OCI-LY1 (cell line): ENCODE data around the gene IDE.

Experiments
- H2AFZ ChIP-seq: fragments of 200-600 bp; sonication (generic), shearing (Covaris generic); 2 replicates; pipeline ENCODE4 v1.6.0; 2014; ENCODE audit warnings: antibody characterized with exemption, mild to moderate bottlenecking, low read length
- H3F3A ChIP-seq: fragments of 200-600 bp; sonication (generic), shearing (Covaris generic); 2 replicates; pipeline ENCODE4 v1.6.0; 2014; ENCODE audit warnings: mild to moderate bottlenecking, antibody characterized with exemption, low read length, moderate library complexity; ENCODE audit not compliant: insufficient read depth
- H3K27ac ChIP-seq: fragments of 200-600 bp; sonication (generic); 2 replicates; pipeline ENCODE4 v1.5.1; 2014; ENCODE audit warnings: low read length, mixed run types, mild to moderate bottlenecking, low read depth; ENCODE audit not compliant: poor library complexity, severe bottlenecking
- H3K27me3 ChIP-seq: fragments of 200-600 bp; sonication (generic); 2 replicates; pipeline ENCODE4 v1.6.0; 2014; ENCODE audit warnings: antibody characterized with exemption, mild to moderate bottlenecking, low read length, moderate library complexity; ENCODE audit not compliant: insufficient read depth
- H3K36me3 ChIP-seq: fragments of 200-600 bp; sonication (generic); 2 replicates; pipeline ENCODE4 v1.6.1; 2014; ENCODE audit warnings: mild to moderate bottlenecking, antibody characterized with exemption, low read length, moderate library complexity, mixed read lengths; ENCODE audit not compliant: insufficient read depth
- H3K4me1 ChIP-seq: fragments of 200-600 bp; sonication (generic); 2 replicates; pipeline ENCODE4 v1.5.1; 2014; ENCODE audit warnings: mild to moderate bottlenecking, low read length, moderate library complexity; ENCODE audit not compliant: insufficient read depth, severe bottlenecking
- H3K4me2 ChIP-seq: fragments of 200-600 bp; sonication (generic), shearing (Covaris generic); 2 replicates; pipeline ENCODE4 v1.6.1; 2014; ENCODE audit warnings: low read length
- H3K4me3 ChIP-seq: fragments of 200-600 bp; sonication (generic); 2 replicates; pipeline ENCODE4 v1.5.1; 2014; ENCODE audit warnings: low read length, low read depth, mild to moderate bottlenecking, mixed read lengths; ENCODE audit not compliant: poor library complexity, severe bottlenecking
- H3K79me2 ChIP-seq: fragments of 200-600 bp; shearing (Covaris generic); 2 replicates; pipeline ENCODE4 v1.6.1; 2016; ENCODE audit warnings: mixed run types, low read length, mixed read lengths; ENCODE audit not compliant: insufficient read depth
- H3K9ac ChIP-seq: fragments of 200-600 bp; sonication (generic), shearing (Covaris generic); 2 replicates; pipeline ENCODE4 v1.6.1; 2014; ENCODE audit warnings: mild to moderate bottlenecking, low read length, mixed read lengths
- H3K9me2 ChIP-seq: fragments of 200-600 bp; sonication (generic), shearing (Covaris generic); 2 replicates; pipeline ENCODE4 v1.6.1; 2014; ENCODE audit warnings: low read depth, mild to moderate bottlenecking, low read length, mixed read lengths
- H3K9me3 ChIP-seq: fragments of 200-600 bp; shearing (Covaris generic); 2 replicates; pipeline ENCODE4 v1.6.1; 2014; ENCODE audit warnings: low read length, mixed read lengths
- H4K20me1 ChIP-seq: fragments of 200-600 bp; sonication (generic), shearing (Covaris generic); 2 replicates; pipeline ENCODE4 v1.6.0; 2016; ENCODE audit warnings: mild to moderate bottlenecking, low read length; ENCODE audit not compliant: insufficient read depth
- EZH2 ChIP-seq: fragments of 200-600 bp; sonication (generic), shearing (Covaris generic); IDR thresholded peaks from 2 replicates; pipeline ENCODE4 v1.8.0; 2017; ENCODE audit warnings: borderline replicate concordance, mixed run types, mild to moderate bottlenecking, antibody characterized with exemption, low read length, moderate library complexity, mixed read lengths
- TF ChIP-seq, protein P1 (sequence below): fragments of 200-600 bp; sonication (generic), shearing (Covaris generic); IDR thresholded peaks from 2 replicates; pipeline ENCODE4 v1.5.1; 2017; ENCODE audit warnings: mild to moderate bottlenecking, antibody characterized with exemption, low read length, moderate library complexity, mixed read lengths

Gene IDE

DNA sequence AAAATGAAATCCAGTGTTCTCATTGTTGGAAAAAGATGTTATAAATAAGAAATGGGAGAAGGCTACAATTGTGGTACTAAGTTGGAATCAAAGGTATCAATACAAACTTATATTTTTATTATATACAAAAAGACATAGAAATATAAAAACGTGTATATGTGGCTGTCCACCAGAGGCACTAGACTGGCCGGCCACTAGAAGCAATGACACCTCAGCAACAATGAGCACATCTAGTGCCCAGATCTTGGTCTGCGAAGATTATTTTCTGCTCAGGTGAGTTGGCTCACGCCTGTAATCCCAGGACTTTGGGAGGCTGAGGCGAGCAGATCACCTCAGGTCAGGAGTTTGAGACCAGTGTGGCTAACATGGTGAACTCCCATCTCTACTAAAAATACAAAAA is 21.6 kb downstream of the IDE start:
- Histone ChIP-seq H3K79me2 (0 out of 2 replicates have a peak, but pooled peaks cover 8% of the 10 kb centered on the region), H3F3A (no peaks in the 10 kb centered on the region), H3K9me2 (no peaks in the 10 kb centered on the region), H3K36me3 (peaks cover 33% of the 10 kb centered on the region), H3K4me1 (no peaks in the 10 kb centered on the region), H3K9me3 (no peaks in the 10 kb centered on the region), H3K4me3 (no peak overlapping the region), H2AFZ (no peak overlapping the region), H3K27me3 (no peaks in the 10 kb centered on the region), H3K27ac (no peak overlapping the region), H3K9ac (no peak overlapping the region), H4K20me1 (no peaks in the 10 kb centered on the region), H3K4me2 (no peak overlapping the region)
- TF ChIP-seq, protein P1, sequence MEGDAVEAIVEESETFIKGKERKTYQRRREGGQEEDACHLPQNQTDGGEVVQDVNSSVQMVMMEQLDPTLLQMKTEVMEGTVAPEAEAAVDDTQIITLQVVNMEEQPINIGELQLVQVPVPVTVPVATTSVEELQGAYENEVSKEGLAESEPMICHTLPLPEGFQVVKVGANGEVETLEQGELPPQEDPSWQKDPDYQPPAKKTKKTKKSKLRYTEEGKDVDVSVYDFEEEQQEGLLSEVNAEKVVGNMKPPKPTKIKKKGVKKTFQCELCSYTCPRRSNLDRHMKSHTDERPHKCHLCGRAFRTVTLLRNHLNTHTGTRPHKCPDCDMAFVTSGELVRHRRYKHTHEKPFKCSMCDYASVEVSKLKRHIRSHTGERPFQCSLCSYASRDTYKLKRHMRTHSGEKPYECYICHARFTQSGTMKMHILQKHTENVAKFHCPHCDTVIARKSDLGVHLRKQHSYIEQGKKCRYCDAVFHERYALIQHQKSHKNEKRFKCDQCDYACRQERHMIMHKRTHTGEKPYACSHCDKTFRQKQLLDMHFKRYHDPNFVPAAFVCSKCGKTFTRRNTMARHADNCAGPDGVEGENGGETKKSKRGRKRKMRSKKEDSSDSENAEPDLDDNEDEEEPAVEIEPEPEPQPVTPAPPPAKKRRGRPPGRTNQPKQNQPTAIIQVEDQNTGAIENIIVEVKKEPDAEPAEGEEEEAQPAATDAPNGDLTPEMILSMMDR, result no peak
- TF ChIP-seq EZH2, result no peak

DNA sequence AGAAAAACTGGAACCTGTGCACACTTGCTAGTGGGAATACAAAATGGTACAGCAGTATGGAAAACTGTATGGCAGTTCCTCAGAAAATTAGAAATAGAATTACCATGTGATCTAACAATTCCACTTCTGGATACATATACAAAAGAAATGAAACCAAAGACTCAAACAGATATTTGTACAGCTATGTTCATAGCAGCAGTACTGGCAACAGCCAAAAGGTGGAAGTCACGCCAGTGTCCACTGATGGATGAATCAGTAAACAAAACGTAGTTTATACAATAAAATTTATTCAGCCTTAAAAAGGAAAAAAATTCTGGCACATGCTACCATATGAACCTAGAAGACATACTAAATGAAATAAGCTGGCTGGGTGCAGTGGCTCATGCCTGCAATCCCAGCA is 23.0 kb downstream of the IDE start:
- no peak overlapping the region for H3K27ac ChIP-seq
- H3K4me1 ChIP-seq, result no peaks in the 10 kb centered on the region
- H3K9ac ChIP-seq, result no peak overlapping the region
- peaks cover 27% of the 10 kb centered on the region for H3K36me3 ChIP-seq
- TF ChIP-seq, protein P1, result no peak
- TF ChIP-seq EZH2, result no peak
- no peaks in the 10 kb centered on the region for H3K9me2 ChIP-seq
- H3K79me2 ChIP-seq, result 0 out of 2 replicates have a peak, but pooled peaks cover 15% of the 10 kb centered on the region
- no peak overlapping the region for H3K4me2 ChIP-seq
- H3K27me3 ChIP-seq, result no peaks in the 10 kb centered on the region
- H3K4me3 ChIP-seq, result no peak overlapping the region
- no peak overlapping the region for H2AFZ ChIP-seq
- no peaks in the 10 kb centered on the region for H4K20me1 ChIP-seq
- H3F3A ChIP-seq, result no peaks in the 10 kb centered on the region
- no peaks in the 10 kb centered on the region for H3K9me3 ChIP-seq

DNA sequence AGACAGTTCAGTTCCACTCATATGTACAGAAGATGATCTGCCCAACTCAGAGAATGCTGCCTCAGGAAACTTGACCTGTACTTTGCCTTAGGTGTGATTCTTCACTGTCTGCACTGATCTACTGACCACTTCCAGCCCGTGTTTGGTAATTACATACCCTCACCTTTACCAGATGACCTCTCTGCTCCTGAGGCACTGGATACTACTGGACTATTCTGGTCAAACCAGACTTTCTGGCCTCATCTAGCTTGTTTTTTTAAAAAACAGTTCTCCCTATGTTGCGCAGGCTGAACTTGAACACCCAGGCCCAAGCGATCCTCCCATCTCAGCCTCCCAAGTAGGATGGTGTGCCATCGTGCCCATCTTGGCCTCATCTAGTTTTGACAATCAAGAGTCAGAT is 26.2 kb downstream of the IDE start:
- Histone ChIP-seq H3K9me2 (no peaks in the 10 kb centered on the region), H3K9me3 (no peaks in the 10 kb centered on the region), H3K4me2 (no peak overlapping the region), H3K27me3 (no peaks in the 10 kb centered on the region), H3K9ac (no peak overlapping the region), H3K36me3 (peaks cover 6% of the 10 kb centered on the region; the same call in 1 of the 2 replicates), H2AFZ (no peak overlapping the region), H3K4me3 (no peak overlapping the region), H3K27ac (no peak overlapping the region), H3K4me1 (no peaks in the 10 kb centered on the region), H4K20me1 (no peaks in the 10 kb centered on the region), H3K79me2 (0 out of 2 replicates have a peak, but pooled peaks cover 15% of the 10 kb centered on the region), H3F3A (no peaks in the 10 kb centered on the region)
- TF ChIP-seq, protein P1, result no peak
- no peak for TF ChIP-seq EZH2
